GM21825 (cell line): ENCODE measurements around the gene ADIPOR2.
"Not testable (repeated sequence)": the region's sequence is repeated elsewhere in the genome, so short reads cannot be mapped to it uniquely, and the experiment has no call there.

Experiments
- ATAC-seq: cut with Tn5 transposase; IDR thresholded peaks from one replicate; pipeline ENCODE4 v1.9.1; 2021; ENCODE audit warnings: mild to moderate bottlenecking, moderate library complexity; ENCODE audit not compliant: unreplicated experiment

Gene ADIPOR2

GRCh38 chr12:1810201-1810930, 119.5 kb downstream of the ADIPOR2 start:
- no peak for ATAC-seq

GRCh38 chr12:1810931-1811280, 120.0 kb downstream of the ADIPOR2 start:
- ATAC-seq = no peak

- ATAC-seq = no peak
These were observed 120.5 kb downstream of the ADIPOR2 start for GRCh38 chr12:1811281-1811947.

DNA sequence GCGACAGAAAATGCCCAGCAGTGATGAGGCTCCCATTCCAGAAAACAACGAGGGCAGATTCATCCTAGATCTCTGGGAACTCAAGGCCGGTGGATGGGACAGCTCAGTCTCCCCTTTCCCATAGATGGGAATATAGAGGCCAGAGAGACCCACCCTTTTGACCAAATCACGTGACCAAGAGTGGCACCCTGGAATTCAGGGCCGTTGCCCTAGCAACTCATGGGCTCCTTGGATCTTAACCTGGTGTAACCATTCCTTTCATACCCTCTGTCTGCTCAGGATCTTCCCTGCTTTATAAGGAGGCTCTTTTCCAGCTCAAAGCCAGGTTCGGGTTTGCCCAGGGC, 121.0 kb downstream of the ADIPOR2 start:
- no peak for ATAC-seq

DNA sequence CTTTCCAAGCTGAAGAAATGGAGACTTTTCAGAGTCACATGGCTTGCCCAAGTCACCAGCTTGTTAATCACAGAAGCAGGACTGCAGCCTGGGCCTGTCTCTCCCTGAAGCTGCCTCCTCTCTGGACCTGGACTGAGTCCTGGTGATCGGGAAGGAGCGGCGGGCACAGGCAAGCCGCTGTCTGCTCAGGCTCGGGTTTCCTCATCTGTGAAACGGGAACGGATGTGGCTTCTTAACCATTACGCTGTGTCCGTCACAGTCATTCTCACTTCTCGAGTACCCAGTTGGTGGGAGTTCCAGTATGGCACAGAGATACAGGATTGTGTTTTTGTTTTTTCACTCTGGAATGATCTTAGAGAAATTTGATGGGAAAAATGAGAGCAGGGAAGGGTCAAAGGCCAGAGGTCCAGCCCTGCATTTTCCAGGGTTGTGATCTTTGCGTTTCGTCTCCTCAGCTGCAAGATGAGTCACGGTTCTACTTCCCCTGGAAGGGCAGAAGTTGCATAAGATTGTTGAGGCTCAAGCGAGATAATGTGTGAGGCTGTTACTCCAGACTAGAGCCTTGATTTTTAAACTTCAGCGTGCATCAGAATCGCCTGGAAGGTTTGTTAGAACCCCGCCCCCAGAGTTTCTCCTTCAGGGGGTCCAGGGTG, 121.9 kb downstream of the ADIPOR2 start:
- no peak for ATAC-seq

GRCh38 chr12:1814266-1814665, 123.4 kb downstream of the ADIPOR2 start:
- no peak for ATAC-seq

DNA sequence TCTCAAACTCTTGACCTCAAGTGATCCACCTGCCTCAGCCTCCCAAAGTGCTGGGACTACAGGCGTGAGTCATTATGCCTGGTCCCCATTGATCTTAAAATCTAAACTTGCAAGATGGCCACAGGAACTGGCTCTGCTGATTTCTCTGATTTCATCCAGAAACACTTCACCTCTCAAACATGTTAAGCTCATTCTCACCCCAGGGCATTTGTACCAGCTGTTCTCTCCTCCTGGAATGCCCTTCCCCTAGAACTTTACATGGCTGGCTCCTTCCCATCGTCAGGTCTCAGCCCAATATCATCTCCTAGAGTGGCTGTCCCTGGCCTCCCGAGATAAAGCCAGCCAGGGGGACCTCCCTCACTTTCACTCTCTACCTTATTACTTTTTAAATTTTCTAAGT, 124.2 kb downstream of the ADIPOR2 start:
- no peak for ATAC-seq

DNA sequence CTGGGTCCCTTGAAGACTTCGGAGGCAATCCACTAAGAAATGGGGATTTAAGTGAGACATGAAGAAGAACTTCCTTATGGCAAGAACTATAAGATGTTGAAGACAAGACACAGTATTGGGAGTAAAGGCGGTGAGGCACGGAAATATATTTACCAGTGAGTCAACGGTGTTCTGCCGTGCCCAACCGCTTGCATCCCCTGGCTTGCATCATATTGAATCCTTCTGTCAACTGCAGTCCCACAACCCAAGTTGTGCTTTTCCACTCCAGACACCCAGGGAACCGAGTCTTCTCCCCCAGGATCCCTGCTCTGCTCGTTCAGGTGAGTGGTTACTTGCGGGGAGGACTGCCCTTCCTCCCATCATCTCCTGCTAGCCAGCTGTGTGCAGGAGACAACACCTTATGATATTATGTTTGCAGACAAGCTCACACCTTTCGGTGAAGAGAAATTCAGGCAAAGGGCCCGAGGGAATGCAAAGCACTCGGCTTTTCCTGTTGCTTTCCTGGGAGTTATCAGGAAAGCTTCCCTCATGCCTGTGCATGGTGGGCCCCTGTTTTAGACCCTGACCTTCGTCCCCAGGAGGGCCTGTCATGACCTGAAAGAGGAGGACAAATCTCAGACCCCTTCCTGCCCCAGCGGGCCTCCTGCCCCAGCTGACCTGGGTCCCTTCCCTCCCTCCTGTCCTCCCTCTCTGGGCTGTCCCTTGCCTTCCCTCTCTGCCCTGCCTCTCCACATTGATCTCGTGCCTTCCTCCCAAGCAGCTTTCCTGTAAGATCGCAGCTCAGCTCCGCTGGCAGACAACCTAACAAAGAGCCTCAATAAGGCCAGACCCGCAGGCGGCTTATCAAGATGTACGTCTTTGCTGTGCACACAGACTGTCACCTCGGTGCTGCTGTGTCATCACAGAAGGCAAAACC, 125.2 kb downstream of the ADIPOR2 start:
- no peak for ATAC-seq

- ATAC-seq = no peak
These were observed 126.0 kb downstream of the ADIPOR2 start for GRCh38 chr12:1816730-1817348.

GRCh38 chr12:1817928-1818327, 127.1 kb downstream of the ADIPOR2 start:
- not testable (repeated sequence) for ATAC-seq

DNA sequence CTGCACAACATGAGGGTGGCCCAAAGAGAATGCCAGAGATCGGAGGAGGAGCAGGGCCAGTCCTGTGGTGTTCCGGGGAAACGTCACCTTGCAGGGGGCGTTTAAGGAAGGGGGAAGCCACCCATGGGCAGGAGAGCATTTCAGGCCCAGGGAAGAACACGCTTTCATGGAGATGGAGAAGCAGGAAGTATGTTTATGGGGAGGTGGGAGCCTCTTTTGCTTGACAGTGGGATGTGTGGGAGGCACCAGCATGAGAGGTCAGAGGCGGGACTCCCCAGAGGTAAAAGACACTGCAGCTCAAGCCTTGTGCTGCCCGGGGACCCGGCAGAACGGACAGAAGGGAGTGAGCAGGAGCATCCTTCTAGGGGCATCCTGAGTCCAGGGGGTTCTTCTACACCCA, 128.2 kb downstream of the ADIPOR2 start:
- ATAC-seq = no peak

GRCh38 chr12:1819571-1819970, 128.7 kb downstream of the ADIPOR2 start:
- no peak for ATAC-seq

- no peak for ATAC-seq
These were observed 129.5 kb downstream of the ADIPOR2 start, which contains the start of gene LRTM2 for GRCh38 chr12:1820191-1820895. Gene LRTM2, plus strand, starts transcription at chr12:1820565. Its CDS starts 7,584 bp downstream, at chr12:1828149.

DNA sequence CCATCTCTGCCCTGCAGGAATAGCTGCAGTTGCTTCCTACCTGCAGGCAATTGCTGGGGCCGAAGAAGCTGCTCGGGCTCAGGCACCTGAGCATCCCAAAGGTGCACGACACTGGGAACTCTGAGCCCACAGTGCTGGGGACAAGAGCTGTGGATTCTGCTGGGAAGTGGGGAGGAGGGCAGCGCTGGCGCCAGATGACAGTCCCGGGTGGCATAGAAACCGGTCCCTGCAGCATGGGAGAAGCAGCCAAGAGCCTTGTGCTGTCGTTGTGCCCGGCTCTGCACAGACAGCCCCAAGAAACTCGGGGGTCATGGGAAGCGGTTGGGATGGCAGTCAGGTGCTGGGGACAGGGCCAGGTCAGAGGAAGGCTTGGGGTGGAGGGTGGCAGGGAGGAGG, 130.0 kb downstream of the ADIPOR2 start:
- ATAC-seq = no peak

DNA sequence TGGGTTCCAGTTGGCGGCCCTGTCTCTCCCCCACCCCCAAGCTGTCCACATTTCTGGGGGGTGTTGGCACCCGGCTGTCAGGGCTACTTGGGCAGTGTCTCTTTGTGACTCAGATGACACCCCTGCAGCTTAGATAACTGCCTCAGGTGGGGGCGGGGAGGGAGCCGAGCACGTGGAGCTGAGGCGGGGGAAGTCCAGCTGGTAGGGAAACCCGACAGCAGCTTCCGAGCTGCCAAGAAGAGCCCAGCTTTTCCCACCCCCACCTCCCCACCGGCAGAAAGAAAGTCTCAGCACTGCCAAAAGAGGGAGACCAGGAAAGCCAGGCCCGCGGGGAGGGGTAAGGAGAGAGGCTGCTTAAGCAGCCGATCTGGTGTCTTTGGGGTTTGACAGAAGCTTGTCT, 130.9 kb downstream of the ADIPOR2 start:
- ATAC-seq = no peak

GRCh38 chr12:1822699-1823098, 131.8 kb downstream of the ADIPOR2 start:
- no peak for ATAC-seq

DNA sequence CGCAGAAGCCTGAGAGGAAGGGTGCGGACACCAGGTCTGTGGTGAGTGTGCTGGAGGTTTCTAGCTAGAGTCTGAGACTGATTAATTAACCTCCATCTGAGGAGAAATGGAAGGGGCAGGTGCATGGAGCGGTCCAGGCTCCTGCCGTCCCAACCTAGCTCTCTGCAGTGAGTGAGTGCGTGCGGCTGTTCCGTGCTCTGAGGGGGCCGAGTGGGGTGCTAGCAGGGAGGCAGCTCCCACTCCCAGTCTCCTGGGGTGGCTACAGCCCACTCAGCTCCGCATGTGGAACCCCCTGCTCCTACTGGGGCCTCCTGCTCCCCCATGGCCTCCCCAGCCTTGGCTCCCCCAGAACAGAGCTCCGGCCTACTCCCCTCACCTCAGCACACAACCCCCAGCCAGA, 132.4 kb downstream of the ADIPOR2 start:
- ATAC-seq = no peak

DNA sequence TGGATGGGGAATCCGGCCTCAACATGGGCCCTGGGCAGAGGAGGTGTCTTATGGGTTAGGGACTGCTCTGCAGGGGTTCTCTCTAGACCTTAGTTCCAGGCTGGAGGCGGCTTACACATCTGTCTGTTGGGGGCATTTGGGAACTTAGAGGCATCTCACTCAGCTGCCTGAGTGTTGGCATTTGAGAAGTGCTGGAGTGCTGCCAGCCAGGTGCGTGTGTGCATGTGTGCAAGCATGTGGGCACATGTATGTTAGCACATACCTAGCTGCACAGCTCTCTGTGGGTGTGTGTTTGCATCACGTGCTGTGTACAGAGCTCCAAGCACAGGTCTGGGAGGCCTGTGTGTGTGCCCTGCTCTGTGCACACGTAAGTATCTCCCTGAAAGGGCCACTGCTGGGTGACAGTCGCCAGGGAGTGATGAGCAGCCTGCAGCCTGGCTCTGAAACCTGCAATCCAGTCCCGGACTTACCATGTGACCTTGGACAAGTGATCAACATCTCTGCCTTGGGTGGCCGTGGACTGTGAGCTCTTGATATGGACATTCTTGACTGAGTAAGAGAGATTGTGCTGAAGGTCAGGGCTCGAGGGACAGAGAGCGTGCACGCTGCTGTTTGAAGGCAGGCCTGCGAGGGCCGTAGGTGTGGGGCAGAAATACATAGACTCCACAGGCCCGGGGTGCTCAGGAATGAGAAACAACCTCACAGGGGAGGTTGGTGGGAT, 134.7 kb downstream of the ADIPOR2 start:
- ATAC-seq = no peak

GRCh38 chr12:1826401-1826800, 135.5 kb downstream of the ADIPOR2 start:
- ATAC-seq = no peak
